GM21723 (cell line): ENCODE results near the gene PSMB10.
"Not testable (repeated sequence)": the region's sequence is repeated elsewhere in the genome, so short reads cannot be mapped to it uniquely, and the experiment has no call there.

Experiments used
- ATAC-seq: cut with Tn5 transposase; IDR thresholded peaks from one replicate; pipeline ENCODE4 v1.9.1; 2021; ENCODE audit warnings: mild to moderate bottlenecking, moderate library complexity; ENCODE audit not compliant: unreplicated experiment

PSMB10 gene

DNA sequence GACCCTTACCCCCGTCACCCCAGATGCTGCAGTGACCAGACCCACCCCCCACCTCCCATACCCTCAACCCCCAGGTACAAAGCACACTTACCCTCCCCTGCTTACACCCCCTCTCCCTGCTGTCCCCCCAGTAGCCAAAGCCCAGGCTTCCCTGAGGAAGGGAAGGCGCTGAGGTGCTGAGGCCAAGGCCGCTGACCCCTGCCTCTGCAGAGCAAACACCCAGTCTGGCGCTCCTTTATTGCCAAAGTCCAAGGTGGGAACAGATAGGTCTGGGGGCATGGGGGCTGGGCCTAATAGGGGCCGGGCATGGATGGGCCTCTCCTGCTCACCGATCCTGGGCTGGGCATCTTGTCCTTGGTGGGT lies 6.6 kb upstream of the PSMB10 start:
- ATAC-seq: no peak

DNA sequence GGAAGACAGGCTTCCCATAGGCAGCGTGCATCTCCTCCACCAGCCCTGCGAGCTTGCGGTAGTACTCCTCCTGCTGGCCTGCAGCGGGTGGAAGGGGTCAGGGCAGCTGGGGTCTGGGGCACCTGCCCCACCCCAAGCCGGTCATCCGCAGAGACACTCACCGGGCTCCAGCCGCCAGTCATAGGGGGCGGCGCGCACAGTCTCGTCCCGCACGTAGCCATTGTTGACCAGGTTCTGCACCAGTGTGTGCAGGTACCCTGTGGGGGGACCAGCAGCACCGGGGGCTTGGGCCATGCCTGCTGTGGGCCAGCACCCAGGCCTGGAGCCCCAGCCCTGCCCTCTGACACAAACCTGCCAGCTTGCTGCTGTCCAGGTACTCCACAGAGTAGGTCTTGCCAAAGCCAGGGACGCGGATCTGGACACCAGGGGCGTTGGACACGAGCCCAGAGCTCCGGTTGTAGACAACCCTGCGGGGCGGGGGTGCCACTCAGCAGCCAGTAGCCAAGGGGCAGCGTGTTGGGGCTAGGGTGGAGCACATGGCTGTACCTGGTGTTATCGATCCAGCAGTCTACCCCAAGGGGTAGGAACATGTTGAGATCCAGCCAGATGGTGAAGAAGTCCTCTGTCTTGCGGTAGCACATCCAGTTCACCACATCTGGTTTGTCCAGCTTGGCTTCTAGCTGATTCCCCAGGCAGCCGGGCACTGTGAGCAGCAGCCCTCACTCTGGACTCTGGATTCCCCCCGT lies 6.0 kb upstream of the PSMB10 start:
- ATAC-seq: no peak

DNA sequence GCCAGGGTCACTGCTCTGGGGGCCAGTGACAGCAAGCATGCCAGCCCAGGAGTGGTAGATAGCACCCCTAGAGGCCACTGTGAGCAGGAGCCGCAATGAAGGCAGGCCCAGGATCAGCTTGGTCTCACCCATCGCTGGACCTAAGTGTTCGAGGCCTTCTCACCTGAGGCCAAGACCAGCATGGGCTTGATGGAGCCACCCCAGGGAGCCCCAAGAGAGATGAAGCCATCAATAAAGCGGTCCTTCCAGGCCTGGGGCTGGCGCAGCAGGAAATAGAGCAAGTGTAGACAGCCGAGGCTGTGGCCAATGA lies 5.5 kb upstream of the PSMB10 start:
- no peak for ATAC-seq

DNA sequence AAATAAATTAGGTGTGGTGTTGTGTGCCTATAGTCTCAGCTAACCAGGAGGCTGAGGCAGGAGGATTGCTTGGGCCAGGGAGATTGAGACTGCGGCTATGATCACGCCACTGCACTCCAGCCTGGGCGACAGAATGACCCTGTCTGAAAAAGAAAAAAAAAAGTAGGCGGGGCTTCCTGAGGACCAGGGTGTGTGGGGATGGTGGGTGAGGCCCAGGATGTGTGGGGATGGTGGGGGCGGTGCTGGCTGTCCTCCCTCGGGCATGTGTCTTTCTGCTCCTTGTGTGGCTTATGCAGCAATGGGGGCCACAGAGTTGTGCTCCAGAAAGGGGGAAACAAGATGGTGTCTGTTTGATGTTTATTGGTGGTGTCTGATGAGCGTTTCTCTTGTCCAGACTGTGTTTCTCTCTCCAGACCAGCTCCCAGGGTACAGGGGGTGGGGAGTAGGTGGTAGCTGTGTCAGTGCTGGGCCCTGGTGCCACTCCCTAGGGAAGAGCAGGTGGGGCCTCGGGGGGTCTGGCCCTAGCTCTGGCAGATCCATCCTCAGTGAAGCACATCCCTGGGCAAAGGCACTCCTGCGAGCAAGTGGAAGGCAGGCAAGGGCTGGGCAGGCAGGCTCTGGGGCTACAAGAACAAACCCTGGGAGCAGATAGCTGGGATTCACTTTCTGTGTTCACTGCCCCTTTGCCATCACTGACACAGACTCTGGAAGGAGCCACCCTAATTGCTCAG lies 5.0 kb upstream of the PSMB10 start:
- no peak for ATAC-seq

DNA sequence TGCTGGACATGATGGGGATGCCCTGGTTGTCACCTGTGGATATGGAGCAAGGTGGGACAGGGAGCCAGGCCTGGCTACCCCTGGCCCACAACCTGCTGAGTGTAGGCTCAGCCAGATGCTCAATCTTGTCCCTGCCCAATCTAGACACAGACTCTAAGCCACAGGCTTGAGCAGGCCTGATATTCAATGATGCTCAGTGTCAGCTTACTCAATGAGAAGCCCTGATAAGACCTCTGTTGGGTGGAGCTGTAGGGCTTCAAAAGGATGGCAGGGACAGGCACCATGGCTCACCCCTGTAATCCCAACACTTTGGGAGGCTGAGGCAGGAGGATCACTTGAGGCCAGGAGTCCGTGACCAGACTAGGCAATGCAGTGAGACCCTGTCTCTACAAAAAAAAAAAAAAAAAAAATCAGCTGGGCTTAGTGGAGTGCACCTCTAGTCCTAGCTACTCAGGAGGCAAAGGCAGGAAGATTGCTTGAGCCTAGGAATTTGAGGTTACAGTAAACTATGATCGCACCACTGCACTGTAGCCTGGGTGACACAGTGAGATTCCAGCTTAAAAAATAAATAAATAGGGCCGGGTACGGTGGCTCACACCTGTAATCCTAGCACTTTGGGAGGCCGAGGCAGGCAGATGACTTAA lies 3.9 kb upstream of the PSMB10 start:
- ATAC-seq: no peak

DNA sequence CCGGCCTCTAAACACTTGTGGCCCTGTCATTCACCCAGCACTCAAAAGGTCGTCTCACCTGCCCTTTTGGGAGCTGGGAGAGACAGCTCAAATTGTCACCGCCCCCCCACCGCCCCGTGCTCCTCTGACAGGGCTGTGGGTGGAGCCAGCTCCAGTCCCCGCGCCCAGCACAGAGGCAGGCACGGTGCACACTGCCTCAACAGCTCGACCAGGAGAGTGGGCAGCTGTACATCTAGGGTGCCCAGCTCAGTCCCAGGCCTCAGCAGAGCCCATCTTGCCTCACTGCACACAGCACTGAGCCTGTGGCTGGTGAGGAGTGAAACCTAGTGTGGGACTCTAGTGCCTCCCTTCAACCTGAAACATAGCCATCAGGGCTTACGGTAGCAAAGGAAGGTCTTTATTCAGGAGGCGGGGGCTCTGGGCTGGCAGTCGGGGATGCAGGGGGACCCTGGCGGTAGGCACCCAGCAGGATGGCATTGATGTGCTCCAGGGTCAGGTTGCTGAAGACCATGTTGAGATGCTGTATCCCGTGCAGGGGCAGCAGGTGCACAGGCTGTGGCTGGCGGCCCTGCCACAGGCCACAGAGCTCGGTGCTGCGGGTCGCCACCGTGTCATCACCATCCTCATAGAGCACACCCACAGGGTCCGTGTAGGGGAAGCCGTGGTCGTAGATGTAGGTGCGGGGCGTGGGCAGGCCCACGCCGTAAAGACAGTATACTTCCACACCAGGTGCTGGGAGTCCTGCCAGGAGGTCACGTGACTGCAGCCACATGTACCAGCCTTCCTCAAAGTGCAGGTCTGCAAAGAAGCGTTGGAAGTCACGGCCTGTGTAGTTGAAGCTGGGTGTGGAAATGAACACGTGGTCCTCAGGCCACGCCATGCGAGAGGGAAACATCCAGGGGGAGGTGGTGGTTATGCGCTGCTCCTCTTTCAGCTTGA lies 3.1 kb upstream of the PSMB10 start:
- no peak for ATAC-seq

DNA sequence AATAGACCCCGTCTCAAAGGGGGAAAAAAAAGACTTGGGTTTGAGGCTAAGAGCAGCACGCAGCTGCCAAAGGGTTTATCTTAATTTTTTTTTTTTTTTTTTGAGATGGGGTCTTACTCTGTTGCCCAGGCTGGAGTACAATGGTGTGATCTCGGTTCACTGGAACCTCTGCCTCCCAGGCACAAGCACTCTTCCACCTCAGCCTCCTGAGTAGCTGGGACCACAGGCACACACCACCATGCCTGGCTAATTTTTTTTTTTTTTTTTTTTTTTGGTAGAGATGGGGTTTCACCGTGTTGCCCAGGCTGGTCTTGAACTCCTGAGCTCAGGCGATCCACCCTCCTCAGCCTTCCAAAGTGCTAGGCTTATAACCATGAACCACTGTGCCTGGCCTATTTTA lies 1.1 kb upstream of the PSMB10 start:
- not testable (repeated sequence) for ATAC-seq

DNA sequence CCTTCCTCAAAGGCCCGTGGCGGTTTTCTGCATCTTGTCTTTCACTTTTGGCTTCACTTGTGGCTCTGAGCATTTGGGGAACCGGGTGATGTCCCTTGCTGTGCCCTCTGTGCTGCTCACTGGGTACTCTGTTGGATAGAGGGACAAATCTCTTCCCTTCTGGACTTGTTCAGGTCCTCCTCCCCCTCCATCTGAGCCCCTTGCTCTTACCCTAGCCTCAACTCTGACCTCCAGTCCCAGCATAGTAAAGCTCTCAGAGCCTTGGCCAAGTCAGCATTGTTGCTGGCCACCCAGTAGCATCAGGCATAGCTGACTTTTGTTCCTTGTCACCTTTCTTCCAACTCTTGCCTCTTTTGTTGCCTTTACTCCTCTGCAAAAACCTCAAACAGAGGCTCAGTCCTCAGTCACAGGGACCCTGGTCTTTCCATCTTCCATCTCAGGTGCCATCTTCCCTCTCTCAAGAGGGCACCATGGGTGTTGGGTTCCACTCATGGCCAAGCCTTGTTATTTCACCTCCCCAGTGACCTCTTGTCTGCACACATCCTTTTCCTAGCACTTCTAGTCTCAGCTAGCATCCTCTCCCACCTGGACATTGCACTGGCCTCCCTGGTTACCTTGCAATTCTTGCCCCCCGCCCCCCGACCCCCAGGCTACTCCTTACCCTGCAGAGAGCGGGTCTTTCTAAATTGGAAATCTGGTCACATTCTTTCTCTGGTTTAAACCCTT lies 393 bp upstream of the PSMB10 start:
- ATAC-seq: peak; percentile 63

DNA sequence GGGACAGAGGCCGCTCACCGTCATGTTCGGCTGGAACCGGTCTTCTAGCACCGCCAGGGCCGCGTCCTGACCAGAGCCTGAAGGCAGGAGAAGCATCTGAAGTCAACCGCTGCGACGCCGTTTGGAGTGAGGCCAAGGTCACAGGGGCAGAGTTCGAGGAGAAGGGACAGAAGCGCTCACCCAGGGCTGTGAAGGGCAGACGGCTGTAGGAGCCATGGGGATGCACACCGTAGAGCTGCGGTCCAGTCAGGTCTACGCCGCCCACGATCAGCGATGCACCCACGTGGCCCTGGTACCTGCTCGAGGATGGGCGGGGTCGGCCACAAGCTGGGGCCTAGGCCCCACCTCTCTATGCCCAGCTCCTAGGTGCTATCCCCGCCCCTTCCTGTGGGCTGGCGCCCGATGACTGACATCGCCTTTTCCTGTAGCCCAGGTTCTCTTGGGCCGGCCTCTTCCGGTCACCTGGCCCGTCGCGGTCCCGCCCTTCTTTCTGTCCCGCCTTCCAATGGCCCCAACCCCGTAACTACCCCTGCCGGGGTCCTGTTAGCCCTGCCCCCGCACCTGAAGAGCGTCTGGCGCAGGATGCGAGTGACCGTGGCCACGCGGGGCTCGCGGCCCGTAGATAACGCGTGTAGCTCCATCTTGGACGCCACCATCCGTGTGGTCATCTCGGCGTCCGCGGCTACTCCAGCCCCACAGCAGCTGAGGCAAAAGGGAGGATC lies 1.1 kb downstream of the PSMB10 start:
- peak; percentile 87 for ATAC-seq

DNA sequence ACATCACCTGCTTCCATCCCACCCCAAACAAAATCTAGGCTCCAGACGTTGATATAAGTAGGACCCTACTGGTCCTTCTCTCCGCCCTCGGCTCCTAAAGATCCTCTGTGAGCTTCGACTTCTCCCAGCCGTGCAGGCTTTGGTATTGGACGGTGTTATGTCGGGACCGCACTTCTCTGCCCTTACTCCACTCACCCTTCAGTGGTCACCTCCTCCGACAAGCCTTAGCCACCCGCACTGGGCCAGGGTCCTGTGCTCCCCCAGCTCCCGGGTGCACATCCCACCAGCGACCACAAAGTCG lies 1.6 kb downstream of the PSMB10 start:
- no peak for ATAC-seq

DNA sequence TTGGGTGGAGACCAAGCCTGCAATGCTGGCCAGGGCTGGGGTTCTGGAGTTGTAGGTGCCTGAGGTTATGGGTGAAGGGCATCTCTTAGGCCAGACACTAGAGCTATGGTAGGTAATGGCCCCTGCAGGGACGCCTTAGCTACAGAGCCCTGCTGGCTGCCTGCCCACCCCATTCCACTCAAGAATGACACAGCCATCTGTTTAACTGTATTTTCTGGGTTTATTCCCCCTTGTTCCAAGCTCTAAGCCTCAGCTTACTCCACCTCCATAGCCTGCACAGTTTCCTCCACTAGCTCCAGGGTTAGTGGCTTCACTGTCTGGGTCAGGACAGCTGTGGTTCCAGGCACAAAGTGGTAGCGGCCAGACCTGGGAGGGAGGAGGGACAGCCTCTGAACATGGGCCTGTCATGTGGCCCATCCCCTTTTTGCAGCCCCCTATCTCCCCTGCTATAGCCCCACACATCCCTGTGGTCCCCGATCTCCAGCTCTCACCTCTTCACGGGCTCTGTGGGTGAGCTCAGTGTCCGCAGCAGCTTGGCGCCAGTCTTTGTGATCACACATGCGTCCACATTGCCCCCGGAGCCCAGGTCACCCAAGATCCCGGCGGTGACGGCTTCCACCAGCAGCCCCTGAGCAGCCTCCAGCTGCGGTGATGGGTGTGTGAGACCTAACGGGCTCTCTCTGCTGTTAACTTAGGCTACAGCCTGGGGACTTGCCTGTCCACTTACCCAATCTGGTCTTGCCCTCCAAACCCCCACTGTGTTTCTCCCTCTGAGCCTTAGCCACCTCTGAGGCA lies 2.1 kb downstream of the PSMB10 start:
- ATAC-seq: no peak

DNA sequence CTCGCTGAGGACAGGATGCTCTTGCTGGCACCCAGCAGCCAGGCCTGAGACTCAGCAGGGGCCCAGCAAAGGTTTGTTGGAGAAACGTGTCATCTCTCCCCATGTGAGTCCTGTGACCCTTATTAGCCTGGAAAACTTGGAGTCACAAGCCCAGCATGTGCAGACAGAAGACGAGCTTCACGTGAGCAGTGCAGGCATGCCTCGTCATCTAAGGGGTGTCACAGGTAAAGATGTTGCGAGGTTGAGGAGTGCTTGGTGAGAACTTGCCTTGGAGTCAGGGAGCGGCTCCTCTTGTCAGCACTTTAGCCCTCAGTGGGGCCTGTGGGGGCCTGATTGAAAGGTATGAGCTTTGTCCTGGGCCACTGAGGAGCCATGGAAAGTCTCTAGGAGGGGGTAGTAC lies 2.8 kb downstream of the PSMB10 start:
- ATAC-seq: no peak

DNA sequence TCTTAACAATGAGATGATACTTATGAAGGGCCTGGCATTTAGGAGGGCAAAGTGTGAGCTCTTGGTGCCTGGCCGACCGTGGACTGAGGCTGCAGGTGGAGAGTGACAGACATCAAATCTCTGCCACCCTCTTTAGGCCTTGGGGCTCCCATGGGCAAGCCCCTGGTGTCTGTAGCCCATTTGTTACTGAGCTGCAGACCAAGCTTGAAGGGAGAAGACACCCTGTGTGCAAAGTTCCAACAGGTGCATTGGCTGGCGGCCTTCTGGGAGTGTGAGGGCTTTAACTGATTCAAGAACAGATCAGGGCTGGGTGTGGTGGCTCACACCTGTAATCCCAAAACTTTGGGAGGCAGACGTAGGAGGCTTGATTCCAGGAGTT lies 4.2 kb downstream of the PSMB10 start:
- ATAC-seq: no peak

DNA sequence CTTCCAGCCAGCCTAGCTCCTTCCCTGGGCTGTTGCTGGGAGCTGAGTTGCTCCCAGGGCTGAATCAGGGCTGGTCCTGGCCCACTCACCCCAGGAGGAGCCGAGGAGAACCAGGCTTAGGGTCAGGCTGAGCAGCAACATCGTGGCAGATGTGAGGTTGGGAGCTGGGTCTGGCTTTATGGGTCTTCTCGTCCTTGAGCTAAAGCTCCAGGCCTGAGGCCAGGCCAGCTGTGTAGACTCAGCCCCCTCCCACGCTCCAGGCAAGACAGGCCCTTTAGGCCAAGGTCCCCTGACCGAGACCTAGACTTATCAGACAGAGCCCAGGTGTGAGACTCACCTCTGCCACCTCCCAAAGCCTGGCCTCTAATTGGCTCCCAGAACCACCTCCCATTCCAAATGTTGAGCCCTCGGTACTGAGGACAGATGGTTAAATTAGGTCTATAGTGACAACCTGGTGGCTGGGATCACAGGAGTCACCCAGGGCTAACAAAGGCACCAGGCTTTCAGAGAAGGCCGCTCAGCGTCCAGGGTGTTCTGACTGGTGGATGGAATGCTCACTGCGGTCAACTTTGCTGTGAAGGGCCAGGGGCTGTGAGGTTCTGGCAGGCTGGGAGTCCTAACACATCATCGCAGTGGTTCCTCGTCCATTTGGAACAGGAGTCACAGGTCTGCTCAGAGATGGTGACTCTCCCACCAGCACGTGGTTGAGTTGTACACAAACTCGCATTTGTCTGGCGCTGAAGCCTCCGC lies 4.8 kb downstream of the PSMB10 start, which contains the start of gene CTRL:
CTRL (minus strand) TSS at position 151 of the 750 bp plus-strand sequence; CDS start at position 141, 10 bp downstream.
- no peak for ATAC-seq

DNA sequence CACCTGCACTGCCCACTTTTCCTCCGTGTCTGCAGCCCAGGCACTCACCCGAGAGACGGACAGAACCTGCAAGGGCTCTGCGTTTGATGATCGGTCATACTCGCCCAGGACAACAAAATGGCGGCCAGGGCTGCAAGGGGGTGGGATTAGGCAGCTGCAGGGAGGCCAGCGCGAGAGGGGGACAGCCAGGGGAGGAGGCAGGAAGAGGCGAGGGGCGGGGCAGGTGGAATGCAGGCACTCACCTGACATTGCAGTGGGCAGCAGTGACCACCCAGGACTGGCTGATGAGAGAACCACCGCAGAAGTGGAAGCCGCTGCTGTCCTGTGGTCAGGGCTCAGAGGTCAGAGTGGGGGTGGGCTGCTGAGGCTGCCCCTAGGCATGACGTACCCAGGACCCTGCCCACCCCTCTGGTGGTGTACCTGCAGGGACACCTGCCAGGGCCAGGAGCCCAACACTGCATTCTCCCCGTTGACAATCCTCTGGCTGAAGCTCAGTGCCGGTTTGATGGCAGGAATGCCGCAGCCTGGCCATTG lies 5.9 kb downstream of the PSMB10 start:
- ATAC-seq: no peak

DNA sequence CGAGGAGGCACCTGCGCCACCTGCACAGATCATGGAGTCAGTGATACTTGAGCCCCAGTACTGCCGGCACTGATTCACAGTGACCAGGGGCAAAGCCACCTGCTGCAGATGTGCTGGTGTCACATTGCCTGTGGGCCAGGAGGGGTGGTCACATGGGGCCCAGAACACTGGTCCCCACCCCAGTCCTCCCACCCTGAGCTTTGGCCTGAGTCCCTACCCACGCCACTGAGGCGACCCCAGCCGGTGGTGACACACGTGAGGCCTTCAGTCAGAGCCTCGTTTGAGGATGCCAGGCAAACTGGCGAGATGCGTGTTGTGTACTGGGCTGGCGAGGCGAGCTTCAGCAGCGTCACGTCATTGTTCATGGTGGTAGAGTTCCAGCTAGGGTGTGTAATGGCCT lies 6.5 kb downstream of the PSMB10 start:
- no peak for ATAC-seq

DNA sequence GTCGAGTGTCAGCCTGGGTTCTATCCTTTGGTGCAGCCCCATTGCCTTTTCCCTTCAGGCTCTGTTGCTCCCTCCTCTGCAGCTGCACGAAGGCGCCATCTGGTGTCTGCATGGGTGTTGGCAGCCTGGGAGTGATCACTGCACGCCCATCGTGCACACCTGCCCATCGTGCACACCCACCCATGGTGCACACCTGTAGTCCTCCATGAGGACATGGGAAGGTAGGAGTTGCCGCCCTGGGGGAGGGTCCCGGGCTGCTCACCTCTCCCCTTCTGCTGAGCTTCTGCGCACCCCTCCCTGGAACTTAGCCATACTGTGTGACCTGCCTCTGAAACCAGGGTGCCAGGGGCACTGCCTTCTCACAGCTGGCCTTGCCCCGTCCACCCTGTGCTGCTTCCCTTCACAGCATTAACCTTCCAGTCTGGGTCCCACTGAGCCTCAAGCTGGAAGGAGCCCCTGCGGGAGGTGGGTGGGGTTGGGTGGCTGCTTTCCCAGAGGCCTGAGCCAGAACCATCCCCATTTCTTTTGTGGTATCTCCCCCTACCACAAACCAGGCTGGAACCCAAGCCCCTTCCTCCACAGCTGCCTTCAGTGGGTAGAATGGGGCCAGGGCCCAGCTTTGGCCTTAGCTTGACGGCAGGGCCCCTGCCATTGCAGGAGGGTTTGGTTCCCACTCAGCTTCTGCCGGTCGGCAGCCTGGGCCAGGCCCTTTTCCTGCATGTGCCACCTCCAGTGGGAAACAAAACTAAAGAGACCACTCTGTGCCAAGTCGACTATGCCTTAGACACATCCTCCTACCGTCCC lies 7.9 kb downstream of the PSMB10 start:
- ATAC-seq: no peak
